H9 (cell line): ENCODE measurements around the gene ACOXL. TPM values are rescaled to one million over a fixed set of nuclear protein-coding genes. Genes with fewer than 3 reads are reported as not detected.

Experiments used
- DNase-seq: peaks from one replicate; pipeline ENCODE4 v3.0.0-alpha.2; 2017
- H2AFZ ChIP-seq: one replicate; pipeline ENCODE4 v1.6.1; 2013; ENCODE audit warnings: mild to moderate bottlenecking, low read length, control low read depth, moderate library complexity
- H2AK5ac ChIP-seq: 2 replicates; pipeline ENCODE4 v1.6.1; 2013; ENCODE audit warnings: low read length, control low read depth, mixed read lengths; ENCODE audit not compliant: insufficient read length
- H2BK120ac ChIP-seq: one replicate; pipeline ENCODE4 v1.6.1; 2013; ENCODE audit warnings: low read depth, mild to moderate bottlenecking, low read length, control low read depth, inconsistent platforms; ENCODE audit not compliant: poor library complexity, severe bottlenecking
- H2BK12ac ChIP-seq: 2 replicates; pipeline ENCODE4 v1.6.1; 2013; ENCODE audit warnings: low read length, control low read depth, mixed read lengths, low read depth; ENCODE audit not compliant: insufficient read length
- H2BK15ac ChIP-seq: 2 replicates; pipeline ENCODE4 v1.6.1; 2013; ENCODE audit warnings: low read depth, low read length, control low read depth
- H2BK20ac ChIP-seq: one replicate; pipeline ENCODE4 v1.6.1; 2013; ENCODE audit warnings: low read depth, mild to moderate bottlenecking, low read length, control low read depth, inconsistent platforms; ENCODE audit not compliant: poor library complexity, severe bottlenecking
- H2BK5ac ChIP-seq: 2 replicates; pipeline ENCODE4 v1.6.1; 2013; ENCODE audit warnings: low read length, control low read depth, mixed read lengths; ENCODE audit not compliant: insufficient read length
- H3K14ac ChIP-seq: 2 replicates; pipeline ENCODE4 v1.6.1; 2013; ENCODE audit warnings: low read length, control low read depth; ENCODE audit not compliant: insufficient read depth
- H3K18ac ChIP-seq: 2 replicates; pipeline ENCODE4 v1.6.1; 2013; ENCODE audit warnings: low read depth, mild to moderate bottlenecking, mixed read lengths, low read length, control low read depth; ENCODE audit not compliant: insufficient read length
- H3K23ac ChIP-seq: 2 replicates; pipeline ENCODE4 v1.6.1; 2013; ENCODE audit warnings: low read length, control low read depth, mixed read lengths, low read depth; ENCODE audit not compliant: insufficient read length
- H3K23me2 ChIP-seq: 2 replicates; pipeline ENCODE4 v1.6.1; 2013; ENCODE audit warnings: low read depth, mild to moderate bottlenecking, mixed read lengths, low read length, control low read depth; ENCODE audit not compliant: insufficient read length, poor library complexity, severe bottlenecking
- H3K27ac ChIP-seq: 2 replicates; pipeline ENCODE4 v1.5.1; 2013; ENCODE audit warnings: low read length, control low read depth, mixed read lengths, low read depth; ENCODE audit not compliant: insufficient read length
- H3K27me3 ChIP-seq: 2 replicates; pipeline ENCODE4 v1.6.1; 2013; ENCODE audit warnings: low read length, control low read depth, inconsistent platforms; ENCODE audit not compliant: insufficient read depth
- H3K4ac ChIP-seq: 2 replicates; pipeline ENCODE4 v1.6.1; 2013; ENCODE audit warnings: low read depth, mild to moderate bottlenecking, control low read depth, inconsistent platforms, low read length, moderate library complexity
- H3K4me1 ChIP-seq: 2 replicates; pipeline ENCODE4 v1.6.1; 2013; ENCODE audit warnings: low read length, control low read depth, inconsistent platforms; ENCODE audit not compliant: insufficient read depth
- H3K4me2 ChIP-seq: 2 replicates; pipeline ENCODE4 v1.6.1; 2013; ENCODE audit warnings: low read length, control low read depth, mixed read lengths; ENCODE audit not compliant: insufficient read length, insufficient read depth
- H3K56ac ChIP-seq: 2 replicates; pipeline ENCODE4 v1.6.1; 2013; ENCODE audit warnings: low read depth, mild to moderate bottlenecking, mixed read lengths, low read length, control low read depth; ENCODE audit not compliant: insufficient read length
- H3K79me1 ChIP-seq: 2 replicates; pipeline ENCODE4 v1.6.1; 2013; ENCODE audit warnings: low read depth, mild to moderate bottlenecking, moderate library complexity, low read length, control low read depth, inconsistent platforms; ENCODE audit not compliant: insufficient read depth, poor library complexity, severe bottlenecking
- H3K79me2 ChIP-seq: 2 replicates; pipeline ENCODE4 v1.6.1; 2013; ENCODE audit warnings: low read length, control low read depth, inconsistent platforms; ENCODE audit not compliant: insufficient read depth
- H3K9ac ChIP-seq: 2 replicates; pipeline ENCODE4 v1.6.1; 2013; ENCODE audit warnings: low read length, control low read depth, mixed read lengths; ENCODE audit not compliant: insufficient read length; ENCODE audit errors: extremely low read depth
- H3K9me3 ChIP-seq: one replicate; pipeline ENCODE4 v1.6.1; 2013; ENCODE audit warnings: low read depth, low read length, inconsistent platforms; ENCODE audit not compliant: control insufficient read depth
- H3T11ph ChIP-seq: one replicate; pipeline ENCODE4 v1.6.1; 2013; ENCODE audit warnings: mild to moderate bottlenecking, low read length, control low read depth, inconsistent platforms
- H4K20me1 ChIP-seq: one replicate; pipeline ENCODE4 v1.6.1; 2013; ENCODE audit not compliant: control insufficient read depth, insufficient read length, insufficient read depth
- H4K5ac ChIP-seq: 2 replicates; pipeline ENCODE4 v1.6.1; 2013; ENCODE audit warnings: low read depth, mild to moderate bottlenecking, mixed read lengths, low read length, control low read depth; ENCODE audit not compliant: insufficient read length
- H4K8ac ChIP-seq: replicated peaks from 2 replicates; pipeline ENCODE4 v1.6.1; 2013; ENCODE audit warnings: low read length, control low read depth, mixed read lengths, low read depth; ENCODE audit not compliant: insufficient read length
- H4K91ac ChIP-seq: 2 replicates; pipeline ENCODE4 v1.6.1; 2013; ENCODE audit warnings: low read depth, mild to moderate bottlenecking, moderate library complexity, mixed read lengths, low read length, control low read depth; ENCODE audit not compliant: insufficient read length
- H3K27ac Mint-ChIP-seq, 3 experiments: 2 replicates in 2 of 3; 3 replicates in 1 of 3; pipeline ENCODE4 v1.8.0; 2020 to 2021; ENCODE audit warnings: mixed read lengths in 3 of 3, mild to moderate bottlenecking in 1 of 3, moderate library complexity in 1 of 3
- H3K27me3 Mint-ChIP-seq: 2 replicates; pipeline ENCODE4 v1.8.0; 2021; ENCODE audit warnings: low read depth, mild to moderate bottlenecking, moderate library complexity, mixed read lengths
- H3K36me3 Mint-ChIP-seq, 3 experiments: 2 replicates in 2 of 3; 3 replicates in 1 of 3; pipeline ENCODE4 v1.8.0; 2020 to 2021; ENCODE audit warnings: low read depth in 3 of 3, mixed read lengths in 3 of 3; ENCODE audit not compliant: insufficient read depth in 1 of 3
- H3K4me1 Mint-ChIP-seq, 2 experiments: 2 replicates each; pipeline ENCODE4 v1.8.0; 2020; ENCODE audit warnings: mixed read lengths in 2 of 2
- H3K4me3 Mint-ChIP-seq, 2 experiments: 2 replicates in 1 of 2; 3 replicates in 1 of 2; pipeline ENCODE4 v1.8.0; 2020 to 2021; ENCODE audit warnings: mild to moderate bottlenecking in 2 of 2, mixed read lengths in 2 of 2, moderate library complexity in 1 of 2
- H3K9me3 Mint-ChIP-seq, 2 experiments: 2 replicates in 1 of 2; 3 replicates in 1 of 2; pipeline ENCODE4 v1.8.0; 2020; ENCODE audit warnings: mild to moderate bottlenecking in 2 of 2, mixed read lengths in 2 of 2, moderate library complexity in 1 of 2
- CTCF ChIP-seq: fragments of 200-600 bp; sonication (generic); conservative IDR thresholded peaks from 3 replicates; pipeline ENCODE4 v1.8.0; 2021; ENCODE audit warnings: antibody characterized with exemption, mild to moderate bottlenecking
- WGBS: extraction: QIAGEN DNeasy Blood & Tissue Kit; methylation state at CpG from one replicate; pipeline ENCODE4 v1.1.7; 2013; ENCODE audit warnings: missing lambda C conversion rate, low lambda C conversion rate, mixed read lengths; ENCODE audit not compliant: insufficient read length; ENCODE audit errors: extremely low coverage; 5-methylcytosine and 5-hydroxymethylcytosine counted together
- total RNA-seq: library from RNA; stranded (reverse); gene quantifications from 2 replicates; pipeline ENCODE4 v1.2.1, GENCODE V29; 2021

The ACOXL gene
- total RNA-seq, 1 experiment from 2014 or later, result 37.6 TPM

GRCh38 chr2:111094691-111095090, 362.3 kb downstream of the ACOXL start:
- H3K14ac ChIP-seq, result no peak overlapping the region
- no peak overlapping the region for H3T11ph ChIP-seq
- H2BK5ac ChIP-seq, result no peak overlapping the region
- no peak overlapping the region for H3K4ac ChIP-seq
- no peak overlapping the region for H3K27ac Mint-ChIP-seq
- peaks cover 0 to 3% (median 0%) of the 10 kb centered on the region in 3 experiments; a peak in 1 of 7 replicates for H3K36me3 Mint-ChIP-seq
- H3K18ac ChIP-seq, result no peak overlapping the region
- H3K4me3 Mint-ChIP-seq, result no peak overlapping the region
- H3K4me1 Mint-ChIP-seq, result no peaks in the 10 kb centered on the region; a peak in 1 of 4 replicates
- no peak overlapping the region for H4K8ac ChIP-seq
- DNase-seq, result no peak
- H4K91ac ChIP-seq, result no peak overlapping the region
- no peak overlapping the region for H2BK12ac ChIP-seq
- H3K27me3 ChIP-seq, result no peaks in the 10 kb centered on the region
- H3K79me1 ChIP-seq, result no peaks in the 10 kb centered on the region
- no peaks in the 10 kb centered on the region for H3K79me2 ChIP-seq
- no CpG with 5 or more reads among the region's 2 CpGs for WGBS
- H3K4me1 ChIP-seq, result no peaks in the 10 kb centered on the region
- H3K23me2 ChIP-seq, result no peaks in the 10 kb centered on the region
- H3K27me3 Mint-ChIP-seq, result no peaks in the 10 kb centered on the region
- H2AK5ac ChIP-seq, result no peak overlapping the region
- H4K5ac ChIP-seq, result no peak overlapping the region
- no peaks in the 10 kb centered on the region for H3K9me3 Mint-ChIP-seq
- no peak overlapping the region for H2BK120ac ChIP-seq
- H3K56ac ChIP-seq, result no peak overlapping the region
- no peak overlapping the region for H3K4me2 ChIP-seq
- H3K9ac ChIP-seq, result no peak overlapping the region
- H2BK15ac ChIP-seq, result no peak overlapping the region
- H2BK20ac ChIP-seq, result no peak overlapping the region
- no peaks in the 10 kb centered on the region for H4K20me1 ChIP-seq
- no peak overlapping the region for H2AFZ ChIP-seq
- H3K9me3 ChIP-seq, result no peaks in the 10 kb centered on the region
- no peak for TF ChIP-seq CTCF
- H3K27ac ChIP-seq, result no peak overlapping the region
- H3K23ac ChIP-seq, result no peak overlapping the region
